ENCODE measurements around the gene EXOC4.

Gene EXOC4

GRCh38 chr7:134101716-134102115 lies 848.8 kb downstream of the EXOC4 start:
- no peak for DNase-seq (ENCODE audit: low read depth)
- no peak overlapping the region for H3K4me3 ChIP-seq (ENCODE audit: low read length)
- TF ChIP-seq CTCF (IDR thresholded peaks at IDR 0.05; ENCODE audit: insufficient read depth, low read depth, low read length, missing control alignments), result no peak

- no peak for DNase-seq (ENCODE audit: low read depth)
- H3K4me3 ChIP-seq (ENCODE audit: low read length), result no peak overlapping the region
- TF ChIP-seq CTCF (IDR thresholded peaks at IDR 0.05; ENCODE audit: insufficient read depth, low read depth, low read length, missing control alignments), result no peak
These were observed 851.3 kb downstream of the EXOC4 start for GRCh38 chr7:134104166-134104565.

- TF ChIP-seq CTCF (IDR thresholded peaks at IDR 0.05; ENCODE audit: insufficient read depth, low read depth, low read length, missing control alignments), result no peak
- no peak for DNase-seq (ENCODE audit: low read depth)
These were observed 853.0 kb downstream of the EXOC4 start for GRCh38 chr7:134105841-134106240.

GRCh38 chr7:134108802-134109201 lies 855.9 kb downstream of the EXOC4 start:
- TF ChIP-seq CTCF (IDR thresholded peaks at IDR 0.05; ENCODE audit: insufficient read depth, low read depth, low read length, missing control alignments), result no peak
- no peak for DNase-seq (ENCODE audit: low read depth)
- H3K4me3 ChIP-seq (ENCODE audit: low read length), result no peak overlapping the region

More at GRCh38 chr7:134105841-134106240, 853.0 kb downstream of the EXOC4 start:
- no peak overlapping the region for H3K4me3 ChIP-seq (ENCODE audit: low read length)

GRCh38 chr7:134113655-134114054 lies 860.8 kb downstream of the EXOC4 start:
- DNase-seq (ENCODE audit: low read depth), result no peak
- TF ChIP-seq CTCF (IDR thresholded peaks at IDR 0.05; ENCODE audit: insufficient read depth, low read depth, low read length, missing control alignments), result no peak
- no peak overlapping the region for H3K4me3 ChIP-seq (ENCODE audit: low read length)

- no peak for DNase-seq (ENCODE audit: low read depth)
- H3K4me3 ChIP-seq (ENCODE audit: low read length), result no peak overlapping the region
- no peak for TF ChIP-seq CTCF (IDR thresholded peaks at IDR 0.05; ENCODE audit: insufficient read depth, low read depth, low read length, missing control alignments)
These were observed 862.1 kb downstream of the EXOC4 start for GRCh38 chr7:134114992-134115391.
